Measurements from ENCODE around the gene PCDHA1. TPM values are rescaled to one million over a fixed set of nuclear protein-coding genes. Genes with fewer than 3 reads are reported as not detected.
"Not testable (repeated sequence)": the region's sequence is repeated elsewhere in the genome, so short reads cannot be mapped to it uniquely, and the experiment has no call there.

PCDHA1 gene
- not detected for polyA plus RNA-seq

GRCh38 chr5:140785905-140786686 is at the start of gene PCDHA1:
TSS of gene PCDHA1 (plus strand) at chr5:140786140.
- Mint-ChIP-seq H3K9me3 (peaks cover 26 to 78% (median 39%) of the 10 kb centered on the region in 6 donors), H3K27me3 (ENCODE audit: low read depth in 3 of 3) (peaks cover 13 to 33% (median 14%) of the 10 kb centered on the region in 3 donors), H3K27ac (no peak within 1 kb of the TSS), H3K36me3 (peaks cover 0 to 17% (median 12%) of the 10 kb centered on the region in 3 donors), H3K4me3 (peak within 1 kb of the TSS in 1 of 5 donors; percentile 13), H3K4me1 (no peaks in the 10 kb centered on the region)
- no peak for DNase-seq

DNA sequence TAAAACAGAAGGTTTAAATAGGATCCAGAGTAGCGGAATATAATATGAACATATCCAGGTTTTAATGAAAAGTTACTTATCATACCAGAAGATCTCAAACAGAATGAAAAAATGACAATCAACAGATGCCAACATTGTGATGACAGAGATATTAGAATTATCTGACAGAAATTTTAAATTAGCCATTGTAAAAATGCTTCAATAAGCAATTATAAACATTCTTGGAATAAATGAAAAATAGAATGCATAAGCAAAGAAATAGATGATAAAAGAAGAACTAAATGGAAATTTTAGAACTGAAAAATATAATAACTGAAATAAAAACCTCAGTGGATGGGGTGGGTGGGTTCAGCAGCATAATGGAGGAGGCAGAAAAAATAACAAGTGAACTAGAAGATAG is 48.5 kb upstream of the PCDHA1 start:
- Mint-ChIP-seq H3K4me3 (no peak overlapping the region), H3K27me3 (ENCODE audit: low read depth in 3 of 3) (peaks cover 4 to 19% (median 8%) of the 10 kb centered on the region in 3 donors), H3K4me1 (no peaks in the 10 kb centered on the region), H3K27ac (no peak overlapping the region), H3K9me3 (peaks cover 0 to 6% (median 3%) of the 10 kb centered on the region in 6 donors), H3K36me3 (no peaks in the 10 kb centered on the region)
- no peak for DNase-seq

DNA sequence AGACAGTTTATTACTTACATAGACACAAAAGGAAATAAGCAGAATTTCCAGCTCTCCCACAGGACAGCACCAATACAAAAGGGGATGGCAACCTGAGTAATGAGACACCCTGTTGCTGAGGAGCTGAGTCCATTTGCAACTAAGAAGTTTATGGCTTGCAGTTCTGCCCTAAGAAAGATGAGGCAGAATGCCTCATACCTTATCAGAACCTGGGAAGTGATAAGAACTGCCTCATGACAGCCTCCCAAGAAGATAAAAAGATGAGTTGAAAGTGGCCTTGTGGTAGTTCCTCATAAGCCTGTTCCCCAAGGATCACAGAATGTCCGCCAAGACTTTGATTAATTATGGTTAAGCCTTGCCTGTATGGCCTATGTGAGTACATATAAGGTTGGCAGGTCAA is 44.0 kb upstream of the PCDHA1 start:
- H3K27ac Mint-ChIP-seq = no peak overlapping the region
- no peak for DNase-seq
- no peaks in the 10 kb centered on the region for H3K36me3 Mint-ChIP-seq
- no peaks in the 10 kb centered on the region for H3K4me1 Mint-ChIP-seq
- peaks cover 3 to 7% (median 6%) of the 10 kb centered on the region in 3 donors for H3K27me3 Mint-ChIP-seq (ENCODE audit: low read depth in 3 of 3)
- peaks cover 0 to 6% (median 5%) of the 10 kb centered on the region in 6 donors for H3K9me3 Mint-ChIP-seq
- no peak overlapping the region for H3K4me3 Mint-ChIP-seq

GRCh38 chr5:140753561-140753960 is 32.4 kb upstream of the PCDHA1 start:
- Mint-ChIP-seq H3K4me1 (no peaks in the 10 kb centered on the region), H3K36me3 (peaks cover 0 to 3% (median 0%) of the 10 kb centered on the region in 3 donors), H3K4me3 (no peak overlapping the region), H3K9me3 (peaks cover 35 to 83% (median 53%) of the 10 kb centered on the region in 6 donors), H3K27me3 (ENCODE audit: low read depth in 3 of 3) (peaks cover 2 to 9% (median 5%) of the 10 kb centered on the region in 3 donors), H3K27ac (no peak overlapping the region)
- DNase-seq = no peak

- no peaks in the 10 kb centered on the region for H3K4me1 Mint-ChIP-seq
- H3K9me3 Mint-ChIP-seq = peaks cover 29 to 93% (median 84%) of the 10 kb centered on the region in 6 donors
- peaks cover 7 to 16% (median 15%) of the 10 kb centered on the region in 3 donors for H3K36me3 Mint-ChIP-seq
- H3K4me3 Mint-ChIP-seq = no peak overlapping the region
- no peak overlapping the region for H3K27ac Mint-ChIP-seq
- peaks cover 0 to 7% (median 1%) of the 10 kb centered on the region in 3 donors for H3K27me3 Mint-ChIP-seq (ENCODE audit: low read depth in 3 of 3)
- DNase-seq = no peak
These were observed 21.6 kb upstream of the PCDHA1 start for GRCh38 chr5:140764177-140764973.

DNA sequence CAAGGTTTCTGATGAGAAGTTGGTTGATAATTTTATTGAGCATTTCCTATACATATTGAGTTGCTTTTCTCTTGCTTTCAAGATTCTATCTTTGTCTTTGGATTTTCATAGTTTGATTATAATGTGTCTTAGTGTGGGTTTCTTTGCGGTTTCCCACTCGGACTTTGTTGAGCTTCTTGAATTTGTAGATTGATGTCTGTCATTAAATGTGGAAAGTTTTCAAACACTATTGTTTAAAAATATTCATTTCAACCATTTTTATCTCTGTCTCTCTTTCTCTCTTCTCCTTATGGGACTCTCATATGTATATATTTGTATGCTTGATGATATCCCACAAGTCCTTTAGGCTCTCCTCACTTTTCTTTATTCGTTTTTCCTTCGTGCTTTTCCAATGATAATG is 18.5 kb upstream of the PCDHA1 start:
- H3K4me1 Mint-ChIP-seq = no peaks in the 10 kb centered on the region
- peaks cover 0 to 5% (median 3%) of the 10 kb centered on the region in 3 donors for H3K27me3 Mint-ChIP-seq (ENCODE audit: low read depth in 3 of 3)
- H3K4me3 Mint-ChIP-seq = no peak overlapping the region
- no peak for DNase-seq
- no peak overlapping the region for H3K27ac Mint-ChIP-seq
- peaks cover 7 to 16% (median 12%) of the 10 kb centered on the region in 3 donors for H3K36me3 Mint-ChIP-seq
- H3K9me3 Mint-ChIP-seq = peaks cover 32 to 95% (median 82%) of the 10 kb centered on the region in 6 donors

DNA sequence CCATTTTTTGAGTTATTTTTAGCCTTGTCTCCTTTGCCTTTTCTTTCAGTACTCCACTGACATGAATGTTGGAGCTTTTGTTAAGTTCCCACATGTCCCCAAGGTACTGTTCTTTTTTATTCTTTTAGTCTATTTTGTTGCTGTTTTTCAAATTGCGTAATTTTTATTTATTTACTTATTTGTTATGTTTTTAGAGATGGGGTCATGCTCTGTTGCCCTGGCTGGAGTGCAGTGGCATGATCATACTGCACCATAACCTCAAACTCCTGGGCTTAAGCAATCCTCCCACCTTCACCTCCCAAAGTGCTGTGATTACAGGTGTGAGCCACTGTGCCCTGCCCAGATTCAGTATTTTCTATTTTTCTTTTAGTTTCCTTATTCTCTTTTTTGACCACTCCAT is 5.4 kb upstream of the PCDHA1 start:
- Mint-ChIP-seq H3K27me3 (ENCODE audit: low read depth in 3 of 3) (peaks cover 0 to 12% (median 0%) of the 10 kb centered on the region in 3 donors), H3K9me3 (peaks cover 21 to 85% (median 62%) of the 10 kb centered on the region in 6 donors), H3K4me3 (peak overlapping the region in 1 of 5 donors; percentile 38), H3K4me1 (no peaks in the 10 kb centered on the region), H3K36me3 (peaks cover 0 to 18% (median 9%) of the 10 kb centered on the region in 3 donors), H3K27ac (no peak overlapping the region)
- no peak for DNase-seq

DNA sequence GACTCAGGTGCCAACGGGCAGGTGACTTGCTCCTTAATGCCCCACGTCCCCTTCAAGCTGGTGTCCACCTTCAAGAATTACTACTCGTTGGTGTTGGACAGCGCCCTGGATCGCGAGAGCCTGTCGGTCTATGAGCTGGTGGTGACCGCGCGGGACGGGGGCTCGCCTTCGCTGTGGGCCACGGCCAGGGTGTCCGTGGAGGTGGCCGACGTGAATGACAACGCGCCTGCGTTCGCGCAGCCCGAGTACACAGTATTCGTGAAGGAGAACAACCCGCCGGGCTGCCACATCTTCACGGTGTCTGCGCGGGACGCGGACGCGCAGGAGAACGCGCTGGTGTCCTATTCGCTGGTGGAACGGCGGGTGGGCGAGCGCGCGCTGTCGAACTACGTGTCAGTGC is 1.5 kb downstream of the PCDHA1 start:
- not testable (repeated sequence) for DNase-seq, H3K27ac Mint-ChIP-seq, H3K4me1 Mint-ChIP-seq, H3K4me3 Mint-ChIP-seq
- Mint-ChIP-seq H3K9me3 (peaks cover 26 to 80% (median 39%) of the 10 kb centered on the region in 6 donors), H3K27me3 (ENCODE audit: low read depth in 3 of 3) (peaks cover 17 to 38% (median 18%) of the 10 kb centered on the region in 3 donors), H3K36me3 (peaks cover 0 to 13% (median 8%) of the 10 kb centered on the region in 3 donors)

DNA sequence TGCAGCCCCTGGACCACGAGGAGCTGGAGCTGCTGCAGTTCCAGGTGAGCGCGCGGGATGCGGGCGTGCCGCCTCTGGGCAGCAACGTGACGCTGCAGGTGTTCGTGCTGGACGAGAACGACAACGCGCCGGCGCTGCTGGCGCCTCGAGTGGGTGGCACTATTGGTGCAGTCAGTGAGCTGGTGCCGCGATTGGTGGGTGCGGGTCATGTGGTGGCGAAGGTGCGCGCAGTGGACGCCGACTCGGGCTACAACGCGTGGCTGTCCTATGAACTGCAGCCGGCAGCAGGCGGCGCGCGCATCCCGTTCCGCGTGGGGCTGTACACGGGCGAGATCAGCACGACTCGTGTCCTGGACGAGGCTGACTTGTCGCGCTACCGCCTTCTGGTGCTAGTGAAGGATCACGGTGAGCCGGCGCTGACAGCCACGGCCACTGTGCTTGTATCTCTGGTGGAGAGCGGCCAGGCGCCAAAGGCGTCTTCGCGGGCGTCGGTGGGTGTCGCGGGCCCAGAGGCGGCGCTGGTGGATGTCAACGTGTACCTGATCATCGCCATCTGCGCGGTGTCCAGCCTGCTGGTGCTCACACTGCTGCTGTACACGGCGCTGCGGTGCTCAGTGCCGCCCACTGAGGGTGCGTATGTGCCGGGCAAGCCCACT is 2.0 kb downstream of the PCDHA1 start:
- Mint-ChIP-seq H3K27me3 (ENCODE audit: low read depth in 3 of 3) (peaks cover 17 to 36% (median 18%) of the 10 kb centered on the region in 3 donors), H3K9me3 (peaks cover 22 to 80% (median 40%) of the 10 kb centered on the region in 6 donors), H3K36me3 (peaks cover 0 to 13% (median 12%) of the 10 kb centered on the region in 3 donors)
- not testable (repeated sequence) for H3K4me3 Mint-ChIP-seq, H3K27ac Mint-ChIP-seq, H3K4me1 Mint-ChIP-seq, DNase-seq

- no peak overlapping the region for H3K4me3 Mint-ChIP-seq
- H3K27ac Mint-ChIP-seq = no peak overlapping the region
- H3K4me1 Mint-ChIP-seq = no peaks in the 10 kb centered on the region
- peaks cover 0 to 26% (median 8%) of the 10 kb centered on the region in 3 donors for H3K36me3 Mint-ChIP-seq
- no peak for DNase-seq
- peaks cover 14 to 37% (median 17%) of the 10 kb centered on the region in 3 donors for H3K27me3 Mint-ChIP-seq (ENCODE audit: low read depth in 3 of 3)
- peaks cover 21 to 80% (median 47%) of the 10 kb centered on the region in 6 donors for H3K9me3 Mint-ChIP-seq
These were observed 5.1 kb downstream of the PCDHA1 start for GRCh38 chr5:140791089-140791488.

DNA sequence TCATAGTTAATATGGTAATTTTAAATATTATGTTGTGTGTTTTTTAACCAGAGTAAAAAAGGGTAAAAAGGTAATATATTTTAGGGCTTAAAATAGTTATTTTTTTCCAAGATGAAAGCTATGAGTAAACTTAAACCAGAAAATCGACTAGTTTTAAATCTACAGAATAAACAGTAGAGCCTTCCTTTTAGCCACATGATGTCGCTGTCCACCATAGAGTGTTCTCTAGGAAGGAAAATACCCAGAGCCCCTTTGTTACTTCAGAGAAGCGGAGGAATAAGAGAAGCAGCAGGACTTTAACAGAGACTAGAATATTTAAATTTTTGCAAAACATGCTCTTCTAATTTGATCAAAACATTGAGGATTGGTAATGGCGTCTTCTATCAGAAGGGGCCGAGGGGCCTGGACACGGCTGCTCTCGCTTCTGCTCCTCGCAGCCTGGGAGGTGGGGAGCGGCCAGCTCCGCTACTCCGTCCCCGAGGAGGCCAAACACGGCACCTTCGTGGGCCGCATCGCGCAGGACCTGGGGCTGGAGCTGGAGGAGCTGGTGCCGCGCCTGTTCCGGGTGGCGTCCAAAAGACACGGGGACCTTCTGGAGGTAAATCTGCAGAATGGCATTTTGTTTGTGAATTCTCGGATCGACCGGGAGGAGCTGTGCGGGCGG is 8.8 kb downstream of the PCDHA1 start, which contains the start of gene PCDHA2:
Gene PCDHA2 (plus strand): TSS at position 258 of the 664 bp plus-strand sequence.
- H3K27me3 Mint-ChIP-seq (ENCODE audit: low read depth in 3 of 3) = peaks cover 9 to 22% (median 9%) of the 10 kb centered on the region in 3 donors
- no peak within 1 kb of the TSS for H3K27ac Mint-ChIP-seq
- no peak for DNase-seq
- H3K4me1 Mint-ChIP-seq = no peaks in the 10 kb centered on the region
- peak within 1 kb of the TSS in 1 of 5 donors; percentile 25 for H3K4me3 Mint-ChIP-seq
- H3K36me3 Mint-ChIP-seq = peaks cover 3 to 22% (median 4%) of the 10 kb centered on the region in 3 donors
- H3K9me3 Mint-ChIP-seq = peaks cover 12 to 66% (median 37%) of the 10 kb centered on the region in 6 donors

GRCh38 chr5:140795259-140795641 is 9.3 kb downstream of the PCDHA1 start:
- H3K36me3 Mint-ChIP-seq = peaks cover 3 to 22% (median 3%) of the 10 kb centered on the region in 3 donors
- DNase-seq = no peak
- no peak overlapping the region for H3K4me3 Mint-ChIP-seq
- H3K27me3 Mint-ChIP-seq (ENCODE audit: low read depth in 3 of 3) = peaks cover 7 to 21% (median 7%) of the 10 kb centered on the region in 3 donors
- no peaks in the 10 kb centered on the region for H3K4me1 Mint-ChIP-seq
- H3K9me3 Mint-ChIP-seq = peaks cover 12 to 68% (median 37%) of the 10 kb centered on the region in 6 donors
- no peak overlapping the region for H3K27ac Mint-ChIP-seq

Data from immature natural killer cell (primary cell).